HepG2 (cell line): ENCODE measurements around the gene ZXDA. TPM values are rescaled to one million over a fixed set of nuclear protein-coding genes. Genes with fewer than 3 reads are reported as not detected.

Experiments used
- ATAC-seq: fragments of 200-7000 bp; cut with Tn5 transposase; 3 replicates; pipeline ENCODE4 v1.9.1; 2020; ENCODE audit warnings: mild to moderate bottlenecking, moderate library complexity
- BruUV-seq: library from RNA; stranded (reverse); fragments of 400-500 nt; replicated peaks from 2 replicates; lab custom pipeline; 2021; lab: Mats Ljungman, UMichigan
- CTCF ChIA-PET: fragments of 300-600 bp; formaldehyde crosslinking; extraction: SDS; loops from one replicate; lab custom pipeline; 2021; ENCODE audit warnings: low total read pairs, inconsistent platforms, low intra/inter-chr PET ratio; lab: Yijun Ruan, JAX
- POLR2A ChIA-PET: fragments of 350-600 bp; sonication (Branson Sonifier 250); formaldehyde crosslinking; loops from one replicate; lab custom pipeline; 2020; ENCODE audit warnings: antibody characterized with exemption, inconsistent platforms; lab: Yijun Ruan, JAX
- DNase-seq: peaks from one replicate; pipeline ENCODE4 v3.0.0-alpha.2; 2015; ENCODE audit warnings: low spot score
- FAIRE-seq: peaks from 3 replicates; lab custom pipeline; 2011; peaks lifted over from hg19 to GRCh38; lab: Jason Lieb, UNC
- H2AFZ ChIP-seq: one replicate; pipeline ENCODE4 v1.6.1; 2011; ENCODE audit warnings: low read length, inconsistent platforms
- H3K27ac ChIP-seq: fragments of 300-600 bp; 3 replicates; pipeline ENCODE4 v1.8.0; 2011; ENCODE audit warnings: mixed run types, mild to moderate bottlenecking, mixed read lengths, low read length, inconsistent platforms; ENCODE audit not compliant: insufficient read depth; ENCODE audit errors: extremely low read length
- H3K27me3 ChIP-seq, 2 experiments: fragments of 200-600 bp in 1 of 2; 2 replicates in 1 of 2; 3 replicates in 1 of 2; pipeline versions ENCODE4 v1.6.0 to v1.8.0; 2011; ENCODE audit warnings: low read length in 2 of 2, mild to moderate bottlenecking in 2 of 2, moderate library complexity in 2 of 2, inconsistent platforms in 1 of 2; ENCODE audit not compliant: insufficient read depth in 2 of 2, control insufficient read depth in 1 of 2
- H3K36me3 ChIP-seq, 2 experiments: fragments of 200-600 bp in 1 of 2; replicated peaks in 1 of 2; 2 replicates in 1 of 2; 3 replicates in 1 of 2; pipeline versions ENCODE4 v1.5.1 to v1.8.0; 2011; ENCODE audit warnings: low read length in 2 of 2, inconsistent platforms in 1 of 2; ENCODE audit not compliant: insufficient read depth in 2 of 2, control insufficient read depth in 1 of 2
- H3K4me1 ChIP-seq: 2 replicates; pipeline ENCODE4 v1.5.1; 2012; ENCODE audit warnings: low read length, inconsistent platforms; ENCODE audit not compliant: insufficient read depth
- H3K4me2 ChIP-seq: 2 replicates; pipeline ENCODE4 v1.6.0; 2011; ENCODE audit warnings: low read depth, low read length, inconsistent platforms
- H3K4me3 ChIP-seq, 3 experiments: fragments of 200-600 bp in 1 of 3; sonication (generic), shearing (Covaris generic) in 1 of 3; replicated peaks in 1 of 3; 2 replicates each; pipeline ENCODE4 v1.5.1; 2011 to 2016; ENCODE audit warnings: low read length in 3 of 3, inconsistent platforms in 2 of 3, low read depth in 2 of 3, mild to moderate bottlenecking in 2 of 3, control low read depth in 1 of 3, mixed read lengths in 1 of 3; ENCODE audit not compliant: insufficient read depth in 1 of 3
- H3K79me2 ChIP-seq: one replicate; pipeline ENCODE4 v1.6.1; 2011; ENCODE audit warnings: low read length, inconsistent platforms; ENCODE audit not compliant: insufficient read depth
- H3K9ac ChIP-seq: 2 replicates; pipeline ENCODE4 v1.6.0; 2011; ENCODE audit warnings: mild to moderate bottlenecking, low read depth, low read length, inconsistent platforms; ENCODE audit not compliant: insufficient read depth
- H3K9me3 ChIP-seq: 2 replicates; pipeline ENCODE4 v1.5.1; 2012; ENCODE audit warnings: mild to moderate bottlenecking, low read length
- H4K20me1 ChIP-seq: 2 replicates; pipeline ENCODE4 v1.6.0; 2011; ENCODE audit warnings: inconsistent platforms, mild to moderate bottlenecking, low read length, moderate library complexity; ENCODE audit not compliant: insufficient read depth
- EED ChIP-seq: sonication (generic); formaldehyde crosslinking; IDR thresholded peaks from 2 replicates; pipeline ENCODE4 v1.5.0; 2020; ENCODE audit warnings: mild to moderate bottlenecking, missing genetic modification reagents
- MLXIP ChIP-seq: sonication (generic); formaldehyde crosslinking; IDR thresholded peaks from 2 replicates; pipeline ENCODE4 v1.9.0; 2021; ENCODE audit warnings: missing genetic modification reagents, borderline replicate concordance
- POGZ ChIP-seq: sonication (generic); formaldehyde crosslinking; IDR thresholded peaks from 2 replicates; pipeline ENCODE4 v1.4.0; 2020; ENCODE audit warnings: mild to moderate bottlenecking, missing genetic modification reagents
- RARG ChIP-seq: sonication (generic); formaldehyde crosslinking; IDR thresholded peaks from 2 replicates; pipeline ENCODE4 v1.4.0; 2020; ENCODE audit warnings: low read depth, mild to moderate bottlenecking, missing genetic modification reagents
- ZBTB21 ChIP-seq: sonication (generic); formaldehyde crosslinking; IDR thresholded peaks from 2 replicates; pipeline ENCODE4 v1.4.0; 2020; ENCODE audit warnings: missing genetic modification reagents
- ZNF317 ChIP-seq: sonication (generic); formaldehyde crosslinking; IDR thresholded peaks from 2 replicates; pipeline ENCODE4 v1.5.0; 2020; ENCODE audit warnings: mild to moderate bottlenecking, missing genetic modification reagents
- ZSCAN21 ChIP-seq: sonication (generic); formaldehyde crosslinking; IDR thresholded peaks from 2 replicates; pipeline ENCODE4 v1.8.0; 2022; ENCODE audit warnings: mild to moderate bottlenecking, missing genetic modification reagents, moderate library complexity, borderline replicate concordance
- WGBS: methylation state at CpG from one replicate; pipeline ENCODE4 v1.1.6; 2017; ENCODE audit warnings: low lambda C conversion rate; 5-methylcytosine and 5-hydroxymethylcytosine counted together
- in situ Hi-C: cut with HindIII; loops from 2 replicates; pipeline ENCODE4 v1.10.0; 2017; ENCODE audit warnings: low pct_unique_long_range_greater_than_20kb; ENCODE audit not compliant: extremely low pct_ligation_motif_present
- intact Hi-C: fragments of 100-400 bp; cut with micrococcal nuclease; formaldehyde crosslinking; loops from one replicate; pipeline ENCODE4 v1.10.0; 2022; ENCODE audit not compliant: unreplicated experiment
- polyA plus RNA-seq, 8 experiments: library from polyadenylated mRNA; depleted of rRNA in 3 of 8; stranded (reverse) in 7 of 8; unstranded in 1 of 8; fragments of >200 nt; fragmentation: Illumina TruSeq in 4 of 8; extraction: Trizol in 4 of 8; gene quantifications; 2 replicates each; pipeline versions ENCODE4 v1.2.1 to v1.2.3, GENCODE V29; 2011 to 2016; ENCODE audit warnings: low read depth in 4 of 8, missing spikeins in 1 of 8, mixed read lengths in 1 of 8; ENCODE audit not compliant: insufficient read depth in 1 of 8
- total RNA-seq, 5 experiments: library from RNA; depleted of rRNA; stranded (reverse); fragments of >200 nt; fragmentation: Illumina TruSeq; extraction: Trizol; gene quantifications; 2 replicates each; pipeline ENCODE4 v1.2.3, GENCODE V29; 2016; ENCODE audit warnings: low read depth in 1 of 5

Gene ZXDA
- total and polyA plus RNA-seq, 2 of the 13 experiments (the other 11 are each of a cell fraction or from before 2014, with no cell fraction given), result not detected

DNA sequence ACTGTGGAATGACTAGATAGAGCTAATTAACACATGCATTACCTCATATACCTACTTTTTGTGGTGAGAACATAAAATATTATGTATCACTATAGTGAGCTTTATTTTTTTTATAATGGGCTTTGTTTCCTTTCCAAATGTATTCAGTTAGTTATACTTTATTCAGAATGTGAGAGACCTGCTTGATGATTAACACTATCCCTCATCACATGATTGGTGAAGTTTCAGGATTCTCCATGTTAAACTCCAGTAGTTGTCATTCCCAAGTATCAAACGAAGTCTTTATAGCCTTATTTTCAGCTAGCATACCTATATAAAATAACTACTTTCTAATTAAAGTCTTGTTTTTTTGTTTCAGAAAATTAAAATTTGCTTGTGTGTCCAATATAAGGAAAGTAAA lies 8.8 kb downstream of the ZXDA start (continued):
- TF ChIP-seq RARG (no peak), MLXIP (no peak), ZBTB21 (CRISPR knock-in tag) (no peak), ZNF317 (no peak), EED (no peak), POGZ (CRISPR knock-in tag) (no peak)

- FAIRE-seq (no peak), ATAC-seq (no peak), DNase-seq (no peak)
- H3K27ac ChIP-seq, result no peak overlapping the region
- intact Hi-C loops (no loop called here), in situ Hi-C loops (loop anchor here (25.0 kb wide), 2 partner anchors 89 to 314 kb away; partner anchors contain the start of gene ZXDB)
- no peak for TF ChIP-seq ZSCAN21
- no peaks in the 10 kb centered on the region for H4K20me1 ChIP-seq
- BruUV-seq, result no TSS peak
- H3K9me3 ChIP-seq, result no peaks in the 10 kb centered on the region
- no peak overlapping the region for H3K9ac ChIP-seq
- no peaks in the 10 kb centered on the region for H3K4me1 ChIP-seq
- no peak overlapping the region for H3K4me2 ChIP-seq
- H3K27me3 ChIP-seq, result no peaks in the 10 kb centered on the region
- POLR2A ChIA-PET, result no interaction called here
- WGBS, result 0% methylated on average over 4 of the region's 4 CpGs
- no peaks in the 10 kb centered on the region for H3K79me2 ChIP-seq
- no peaks in the 10 kb centered on the region for H3K36me3 ChIP-seq
- H3K4me3 ChIP-seq, result no peak overlapping the region
- H2AFZ ChIP-seq, result no peak overlapping the region
- CTCF ChIA-PET, result no interaction called here
Measured at GRCh38 chrX:57900975-57901374, 9.3 kb downstream of the ZXDA start.
